22Rv1 (cell line): ENCODE measurements around the gene IPO9.

Source experiments
- CTCF ChIP-seq: fragments of 450-650 bp; IDR thresholded peaks from 2 replicates; pipeline ENCODE4 v1.5.1; 2017; ENCODE audit warnings: mild to moderate bottlenecking
- ZFX ChIP-seq: fragments of 450-650 bp; IDR thresholded peaks from 2 replicates; pipeline ENCODE4 v1.6.1; 2017; ENCODE audit warnings: antibody characterized with exemption, borderline replicate concordance

- no peak for TF ChIP-seq CTCF
- TF ChIP-seq ZFX, result no peak
Observed at GRCh38 chr1:201859424-201859823, 30.5 kb downstream of the IPO9 start.
